ENCODE results near the gene IER5L. TPM values are rescaled to one million over a fixed set of nuclear protein-coding genes. Genes with fewer than 3 reads are reported as not detected.
A peak's percentile ranks its signal among the peaks of the same experiment; 100 is the strongest.

Gene IER5L
- total RNA-seq, result 10 to 100 TPM in 8 of 9 donors, 1 to 10 TPM in 1; 2.3 to 47.6 (median 17.5) TPM
- 100 to 1,000 TPM in 1 of 3 donors, 10 to 100 TPM in 1, under 1 TPM in 1; 0.46 to 168 (median 64.5) TPM for polyA plus RNA-seq
- long read RNA-seq, donor 1, partial matches to known transcripts, result 0 of 2 reads
- long read RNA-seq, donor 1, other reads (novel, unspliced or antisense), result 0 of 2 reads
- long read RNA-seq, donor 2, transcript IER5L-201 (1 exons, 2,711 nt), result major isoform, 6 of 6 reads
- long read RNA-seq, donor 2, partial matches to known transcripts, result 0 of 6 reads
- long read RNA-seq, donor 2, other reads (novel, unspliced or antisense), result 0 of 6 reads
- long read RNA-seq, donor 3, transcript IER5L-201 (1 exons, 2,711 nt), result major isoform, 9 of 9 reads
- long read RNA-seq, donor 3, partial matches to known transcripts, result 0 of 9 reads
- long read RNA-seq, donor 3, other reads (novel, unspliced or antisense), result 0 of 9 reads
- long read RNA-seq, donor 4, result 0 reads
- long read RNA-seq, donor 5, transcript IER5L-201 (1 exons, 2,711 nt), result major isoform, 36 of 36 reads
- long read RNA-seq, donor 5, partial matches to known transcripts, result 0 of 36 reads
- long read RNA-seq, donor 5, other reads (novel, unspliced or antisense), result 0 of 36 reads
- long read RNA-seq, donor 6, partial matches to known transcripts, result 0 of 1 reads
- long read RNA-seq, donor 6, other reads (novel, unspliced or antisense), result 0 of 1 reads
- long read RNA-seq, donor 7, transcript IER5L-201 (1 exons, 2,711 nt), result major isoform, 5 of 5 reads
- long read RNA-seq, donor 7, partial matches to known transcripts, result 0 of 5 reads
- long read RNA-seq, donor 7, other reads (novel, unspliced or antisense), result 0 of 5 reads
- long read RNA-seq, donor 8, transcript IER5L-201 (1 exons, 2,711 nt), result major isoform, 13 of 13 reads
- long read RNA-seq, donor 8, partial matches to known transcripts, result 0 of 13 reads
- long read RNA-seq, donor 8, other reads (novel, unspliced or antisense), result 0 of 13 reads
- long read RNA-seq, donor 9, partial matches to known transcripts, result 0 of 1 reads
- long read RNA-seq, donor 9, other reads (novel, unspliced or antisense), result 0 of 1 reads
- long read RNA-seq, donor 10, transcript IER5L-201 (1 exons, 2,711 nt), result major isoform, 5 of 5 reads
- long read RNA-seq, donor 10, partial matches to known transcripts, result 0 of 5 reads
- long read RNA-seq, donor 10, other reads (novel, unspliced or antisense), result 0 of 5 reads

DNA sequence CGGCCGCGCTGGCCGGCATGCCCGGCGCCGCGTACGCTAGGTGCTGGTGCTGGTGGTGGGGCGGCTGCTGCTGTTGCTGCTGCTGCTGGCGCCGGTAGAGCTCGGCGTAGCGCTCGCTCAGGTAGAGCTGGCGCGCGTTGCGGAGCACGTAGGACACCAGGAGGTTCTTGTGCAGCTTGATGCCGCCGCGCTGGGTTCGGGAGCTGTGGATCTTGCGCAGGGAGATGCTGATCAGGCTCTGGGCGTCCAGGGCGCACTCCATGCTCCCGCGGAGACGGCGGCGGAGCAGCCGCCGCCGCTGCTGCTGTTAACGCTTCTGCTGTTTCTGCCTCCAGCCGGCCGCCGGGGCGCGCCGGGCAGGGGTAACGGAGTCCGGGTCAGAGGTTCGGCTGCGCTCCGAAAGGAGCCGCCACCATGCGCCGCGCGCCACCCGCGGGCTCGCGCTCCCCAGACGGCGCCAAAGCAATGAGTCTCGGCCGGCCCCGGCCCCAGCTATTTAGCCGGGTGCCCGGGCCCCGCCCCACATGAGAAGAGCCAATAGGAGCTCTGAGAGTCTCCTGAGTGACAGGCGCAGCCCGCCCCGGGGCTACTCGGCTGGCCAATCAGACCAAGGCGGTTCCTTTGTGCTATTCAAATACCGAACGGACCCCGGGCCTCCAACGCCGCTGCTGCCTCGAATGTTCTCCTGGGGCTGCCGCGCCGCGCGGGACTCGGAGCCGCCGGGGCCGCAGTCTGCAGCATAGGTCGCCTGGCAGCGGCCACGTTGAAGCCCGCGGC lies at the start of gene IER5L:
TSS of gene IER5L (minus strand) at position 471 of the 777 bp plus-strand sequence. CDS start at position 262, 209 bp downstream.
- peaks cover 11 to 32% of the 10 kb centered on the region in 2 donors for H3K4me1 ChIP-seq (replicated peaks in 1 of 2)
- DNase-seq, result peak; percentile 95 to 99 (median 97)
- intact Hi-C loops (cut with DNase I), result loop anchor here in 1 of 2 donors (2.0 to 10.0 kb wide), 2 partner anchors 287 to 431 kb away; no protein-coding TSS in a partner anchor
- peak within 1 kb of the TSS; percentile 33 to 96 (median 82) for H3K4me3 ChIP-seq
- H3K27ac ChIP-seq, result peak within 1 kb of the TSS; percentile 93 to 99 (median 96)
- TF ChIP-seq, protein P1, sequence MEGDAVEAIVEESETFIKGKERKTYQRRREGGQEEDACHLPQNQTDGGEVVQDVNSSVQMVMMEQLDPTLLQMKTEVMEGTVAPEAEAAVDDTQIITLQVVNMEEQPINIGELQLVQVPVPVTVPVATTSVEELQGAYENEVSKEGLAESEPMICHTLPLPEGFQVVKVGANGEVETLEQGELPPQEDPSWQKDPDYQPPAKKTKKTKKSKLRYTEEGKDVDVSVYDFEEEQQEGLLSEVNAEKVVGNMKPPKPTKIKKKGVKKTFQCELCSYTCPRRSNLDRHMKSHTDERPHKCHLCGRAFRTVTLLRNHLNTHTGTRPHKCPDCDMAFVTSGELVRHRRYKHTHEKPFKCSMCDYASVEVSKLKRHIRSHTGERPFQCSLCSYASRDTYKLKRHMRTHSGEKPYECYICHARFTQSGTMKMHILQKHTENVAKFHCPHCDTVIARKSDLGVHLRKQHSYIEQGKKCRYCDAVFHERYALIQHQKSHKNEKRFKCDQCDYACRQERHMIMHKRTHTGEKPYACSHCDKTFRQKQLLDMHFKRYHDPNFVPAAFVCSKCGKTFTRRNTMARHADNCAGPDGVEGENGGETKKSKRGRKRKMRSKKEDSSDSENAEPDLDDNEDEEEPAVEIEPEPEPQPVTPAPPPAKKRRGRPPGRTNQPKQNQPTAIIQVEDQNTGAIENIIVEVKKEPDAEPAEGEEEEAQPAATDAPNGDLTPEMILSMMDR (IDR thresholded peaks at IDR 0.05), result no peak
- peak; percentile 96 for TF ChIP-seq POLR2A (IDR thresholded peaks at IDR 0.05)
- no peaks in the 10 kb centered on the region for H3K36me3 ChIP-seq (replicated peaks in 1 of 2)
- no peaks in the 10 kb centered on the region for H3K9me3 ChIP-seq (replicated peaks in 1 of 3)
- H3K27me3 ChIP-seq, result no peaks in the 10 kb centered on the region
- 0 to 4% (median 0%) methylated on average over 11 to 90 of the region's 90 CpGs for whole genome bisulfite sequencing, 4 donors

DNA sequence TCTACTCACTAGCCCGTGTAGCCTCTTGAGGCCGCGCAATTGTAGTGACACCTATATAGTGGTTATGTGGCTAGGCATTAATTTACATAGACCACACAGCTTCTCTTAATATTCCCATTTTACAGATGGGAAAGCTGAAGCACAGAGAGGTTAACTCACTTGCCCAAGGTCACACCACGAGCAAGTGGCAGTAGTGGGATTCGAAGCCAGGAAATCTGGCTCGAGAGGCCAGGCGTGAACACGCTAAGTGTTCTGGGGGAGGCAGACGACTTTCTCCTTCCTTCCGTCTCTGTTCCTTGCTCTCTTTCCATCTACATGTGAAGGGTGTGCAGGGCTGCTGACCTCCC lies 49.8 kb upstream of the IER5L start:
- no peak overlapping the region for H3K4me3 ChIP-seq
- no peaks in the 10 kb centered on the region for H3K27me3 ChIP-seq
- WGBS, 4 donors, result 89 to 93% (median 90%) methylated on average over 7 to 10 of the region's 10 CpGs
- no peak overlapping the region for H3K27ac ChIP-seq
- no peaks in the 10 kb centered on the region for H3K9me3 ChIP-seq (replicated peaks in 1 of 3)
- peaks cover 4 to 5% of the 10 kb centered on the region in 2 donors for H3K4me1 ChIP-seq (replicated peaks in 1 of 2)
- TF ChIP-seq, protein P1 (IDR thresholded peaks at IDR 0.05), result no peak
- TF ChIP-seq POLR2A (IDR thresholded peaks at IDR 0.05), result no peak
- no peak for DNase-seq
- intact Hi-C loops (cut with DNase I), result loop anchor here in 1 of 2 donors (10.0 kb wide), 1 partner anchor 57 kb away; no protein-coding TSS in a partner anchor
- H3K36me3 ChIP-seq (replicated peaks in 1 of 2), result no peaks in the 10 kb centered on the region

DNA sequence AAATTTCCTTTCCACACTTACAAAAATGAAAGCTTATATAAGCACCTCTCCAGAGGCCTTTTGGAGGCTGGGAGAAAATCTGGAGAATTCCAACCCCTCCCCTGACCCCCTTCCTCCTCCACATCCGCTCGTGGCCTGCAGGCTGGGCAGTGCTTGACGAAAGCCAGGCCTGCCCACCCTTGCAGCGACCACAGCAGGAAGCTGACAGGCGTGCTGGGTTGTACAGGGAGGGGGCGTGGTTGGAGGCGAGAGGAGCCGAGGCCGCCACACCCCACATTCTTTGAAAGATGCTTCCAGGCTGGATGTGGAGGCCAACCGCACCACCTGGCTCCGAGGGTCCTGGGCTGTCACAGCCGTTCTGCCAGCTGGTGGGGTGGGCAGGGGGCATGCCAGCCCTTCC lies 47.8 kb upstream of the IER5L start:
- peak in 6 of 7 donors; percentile 46 to 71 (median 54) for DNase-seq
- H3K4me3 ChIP-seq, result no peak overlapping the region
- no peaks in the 10 kb centered on the region for H3K9me3 ChIP-seq (replicated peaks in 1 of 3)
- H3K4me1 ChIP-seq (replicated peaks in 1 of 2), result peaks cover 4 to 5% of the 10 kb centered on the region in 2 donors
- H3K27me3 ChIP-seq, result no peaks in the 10 kb centered on the region
- intact Hi-C loops (cut with DNase I), result loop anchor here in 1 of 2 donors (10.0 kb wide), 1 partner anchor 59 kb away; no protein-coding TSS in a partner anchor
- H3K36me3 ChIP-seq (replicated peaks in 1 of 2), result no peaks in the 10 kb centered on the region
- H3K27ac ChIP-seq, result peak overlapping the region in 2 of 5 donors; percentile 50 to 80
- 47 to 77% (median 54%) methylated on average over 8 to 12 of the region's 12 CpGs for WGBS, 4 donors
- TF ChIP-seq, protein P1 (IDR thresholded peaks at IDR 0.05), result no peak
- no peak for TF ChIP-seq POLR2A (IDR thresholded peaks at IDR 0.05)
